C4-2B (cell line): Measurements from ENCODE around the gene DCUN1D3.

Experiments
- H3K27ac ChIP-seq: fragments of 450-650 bp; 2 replicates; pipeline ENCODE4 v1.5.1; 2017
- CTCF ChIP-seq: fragments of 450-650 bp; conservative IDR thresholded peaks from 2 replicates; pipeline ENCODE4 v1.5.1; 2017; ENCODE audit warnings: mild to moderate bottlenecking
- ZFX ChIP-seq: fragments of 450-650 bp; IDR thresholded peaks from 2 replicates; pipeline ENCODE4 v1.6.1; 2017

DCUN1D3 gene

GRCh38 chr16:20818929-20819585, 81.1 kb downstream of the DCUN1D3 start:
- TF ChIP-seq ZFX (no peak), CTCF (no peak)
- no peak overlapping the region for H3K27ac ChIP-seq

DNA sequence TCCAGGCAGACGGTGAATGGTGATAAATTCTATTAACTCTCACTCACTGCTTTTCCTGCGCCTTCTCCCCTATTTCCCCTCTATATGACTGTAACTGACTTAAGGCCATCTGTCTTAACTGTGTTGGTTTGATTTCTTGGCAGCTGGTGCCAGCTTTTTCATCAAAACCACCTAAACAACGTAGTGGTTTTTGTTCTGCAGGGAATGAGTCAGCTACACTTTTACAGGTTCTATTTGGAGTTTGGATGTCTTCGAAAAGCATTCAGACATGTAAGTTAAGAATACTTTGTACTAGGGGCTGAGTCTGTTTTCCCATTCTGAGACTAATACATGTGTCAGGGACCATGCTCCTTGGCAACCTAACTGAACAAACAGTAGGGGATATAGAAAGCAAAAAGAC, 85.4 kb downstream of the DCUN1D3 start:
- H3K27ac ChIP-seq: no peak overlapping the region
- TF ChIP-seq CTCF (no peak), ZFX (no peak)

GRCh38 chr16:20812510-20812909, 87.6 kb downstream of the DCUN1D3 start:
- TF ChIP-seq CTCF: no peak
- TF ChIP-seq ZFX: no peak
- no peak overlapping the region for H3K27ac ChIP-seq

DNA sequence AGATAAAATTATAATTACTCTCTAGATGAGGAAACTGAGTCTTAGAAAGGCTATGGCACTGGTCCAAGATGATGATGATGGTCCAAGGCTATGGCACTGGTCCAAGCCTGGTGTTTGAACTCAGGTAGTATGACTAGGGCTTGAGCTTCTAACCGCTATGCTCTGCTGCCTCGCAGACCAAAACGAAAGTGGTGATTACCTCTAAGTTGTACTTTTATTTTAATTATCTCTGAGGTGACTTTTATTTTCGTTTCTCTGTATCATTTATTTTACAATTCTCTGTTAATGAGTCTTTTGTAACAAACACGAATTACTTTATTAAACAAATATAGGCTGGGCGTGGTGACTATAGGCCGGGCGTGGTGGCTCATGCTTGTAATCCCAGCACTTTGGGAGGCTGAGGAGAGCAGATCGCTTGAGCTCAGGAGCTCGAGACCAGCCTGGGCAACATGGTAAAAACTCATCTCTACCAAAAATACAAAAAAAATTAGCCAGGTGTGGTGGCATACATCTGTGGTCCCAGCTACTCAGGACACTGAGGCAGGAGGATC, 88.2 kb downstream of the DCUN1D3 start:
- TF ChIP-seq ZFX: no peak
- no peak for TF ChIP-seq CTCF
- no peak overlapping the region for H3K27ac ChIP-seq

DNA sequence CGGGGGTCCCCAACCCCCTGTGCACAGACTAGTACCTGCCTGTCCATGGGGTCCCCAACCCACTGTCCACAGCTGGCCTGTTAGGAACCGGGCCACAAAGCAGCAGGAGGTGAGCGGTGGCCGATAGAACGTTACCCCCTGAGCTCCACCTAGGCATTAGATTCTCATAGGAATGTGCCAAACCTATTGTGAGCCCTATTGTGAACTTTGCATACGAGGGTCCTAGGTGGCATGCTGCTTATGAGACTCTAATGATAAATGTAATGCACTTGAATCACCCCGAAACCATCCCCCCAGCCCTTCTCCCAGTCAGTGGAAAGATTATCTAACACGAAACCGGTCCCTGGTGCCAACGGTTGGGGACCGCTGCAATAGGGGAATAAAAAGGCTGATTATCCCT, 92.3 kb downstream of the DCUN1D3 start:
- H3K27ac ChIP-seq: peak overlapping the region; percentile 98

DNA sequence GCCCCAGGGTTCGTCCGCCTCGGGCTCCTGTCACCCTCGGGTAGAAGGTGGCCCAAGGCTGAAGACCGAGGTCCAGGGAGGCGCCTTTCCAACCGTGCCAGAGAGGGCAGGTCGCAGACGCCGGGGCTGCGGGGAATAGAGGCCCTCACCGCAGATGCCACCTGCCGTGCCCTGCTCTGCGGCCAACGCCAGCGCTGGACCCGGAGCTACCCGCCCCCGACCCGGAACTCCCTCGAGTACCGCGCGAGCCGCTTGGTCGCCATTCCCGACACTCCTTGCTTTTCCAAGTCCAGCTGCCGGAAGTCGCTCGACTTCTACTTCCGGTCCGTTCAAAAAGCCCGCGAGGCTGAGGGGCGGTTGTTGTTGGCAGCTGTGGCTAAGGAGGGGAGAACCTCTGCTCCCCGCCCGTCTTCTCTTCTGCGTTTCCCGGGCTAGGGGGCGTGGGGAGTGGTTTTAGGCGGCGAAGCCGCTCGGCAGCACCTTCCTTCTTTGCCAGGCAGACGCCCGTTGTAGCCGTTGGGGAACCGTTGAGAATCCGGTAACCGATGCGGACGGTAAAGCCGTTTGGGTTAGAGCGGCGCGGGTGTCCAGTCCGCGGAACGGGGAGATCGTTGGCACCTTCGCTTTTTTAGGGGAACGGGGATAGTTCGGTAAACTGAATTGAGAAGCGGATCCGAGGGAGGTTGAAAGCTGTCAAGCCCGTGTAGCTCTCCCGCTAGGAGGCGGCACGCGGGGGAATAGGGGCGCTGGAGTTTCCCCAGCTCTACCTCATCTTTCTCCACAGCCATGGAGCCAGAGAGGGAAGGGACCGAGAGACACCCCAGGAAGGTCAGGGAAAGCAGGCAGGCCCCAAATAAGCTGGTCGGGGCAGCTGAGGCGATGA, 93.7 kb downstream of the DCUN1D3 start, which contains the start of the genes ERI2 and REXO5:
ERI2 (minus strand) TSS at position 305 of the 883 bp plus-strand sequence; CDS start at position 263, 42 bp downstream.
REXO5 (plus strand) TSS at position 360 of the 883 bp plus-strand sequence; CDS start at position 787, 427 bp downstream.
- peak within 1 kb of the TSS; percentile 98 for H3K27ac ChIP-seq
- TF ChIP-seq CTCF (peak; percentile 58), ZFX (no peak; the same call in 1 of the 2 replicates)

More for the DNA sequence above, 92.3 kb downstream of the DCUN1D3 start:
- TF ChIP-seq CTCF: no peak
- no peak for TF ChIP-seq ZFX

DNA sequence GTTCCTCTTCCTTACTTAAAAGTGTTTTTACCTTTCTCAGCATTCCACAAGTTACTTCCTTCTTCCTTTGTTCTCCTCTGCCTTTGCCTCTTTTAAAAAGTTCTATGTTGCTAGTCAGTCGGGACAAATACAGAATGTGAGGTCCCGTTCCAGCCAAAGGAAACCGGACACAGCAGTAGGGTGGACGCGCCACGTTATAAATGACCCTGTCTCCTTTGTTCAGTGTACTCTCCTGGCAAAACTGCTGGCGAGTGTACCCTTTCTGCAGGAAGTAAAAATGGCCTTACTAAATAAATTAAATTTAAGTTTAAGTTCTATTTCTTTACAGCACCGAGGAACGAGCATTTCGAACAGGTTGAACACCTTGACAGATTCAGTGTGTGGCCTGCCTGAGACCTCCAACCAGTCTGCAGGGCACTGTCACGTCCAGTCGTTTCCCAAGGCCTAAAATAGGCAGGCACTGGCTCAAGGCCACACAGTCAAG, 94.4 kb downstream of the DCUN1D3 start:
- TF ChIP-seq ZFX: peak; percentile 83
- peak overlapping the region; percentile 98 for H3K27ac ChIP-seq
